Mucosa of rectum (tissue), 2 donors: ENCODE measurements around the gene PHRF1.
A peak's percentile ranks its signal among the peaks of the same experiment; 100 is the strongest.

ENCODE experiments used
- H3K27ac ChIP-seq, 2 donors: one replicate each; pipeline ENCODE4 v1.7.0; 2013; ENCODE audit warnings: inconsistent platforms in 2 of 2, low read depth in 2 of 2, low read length in 2 of 2
- H3K27me3 ChIP-seq, 2 donors: one replicate each; pipeline ENCODE4 v1.7.0; 2013; ENCODE audit warnings: low read length in 2 of 2; ENCODE audit not compliant: control insufficient read depth in 2 of 2, insufficient read depth in 2 of 2
- H3K36me3 ChIP-seq, 2 donors: one replicate each; pipeline ENCODE4 v1.7.0; 2013; ENCODE audit warnings: low read length in 2 of 2; ENCODE audit not compliant: control insufficient read depth in 2 of 2, insufficient read depth in 2 of 2
- H3K4me1 ChIP-seq, 2 donors: one replicate each; pipeline ENCODE4 v1.7.0; 2013; ENCODE audit warnings: low read length in 2 of 2, mild to moderate bottlenecking in 1 of 2; ENCODE audit not compliant: control insufficient read depth in 2 of 2, insufficient read depth in 2 of 2
- H3K4me3 ChIP-seq, 2 donors: one replicate each; pipeline ENCODE4 v1.7.0; 2013; ENCODE audit warnings: low read length in 2 of 2
- H3K9ac ChIP-seq, 2 donors: one replicate each; pipeline ENCODE4 v1.7.0; 2013; ENCODE audit warnings: low read length in 2 of 2, low read depth in 1 of 2, mild to moderate bottlenecking in 1 of 2
- H3K9me3 ChIP-seq, 2 donors: one replicate each; pipeline ENCODE4 v1.7.0; 2013; ENCODE audit warnings: low read length in 2 of 2; ENCODE audit not compliant: control insufficient read depth in 2 of 2
- donor health status: healthy.
- donor health status: Normal muscosa, but diverticular disease.

PHRF1 gene

GRCh38 chr11:616320-617198, 40.3 kb downstream of the PHRF1 start:
- Histone ChIP-seq H3K9ac (peak overlapping the region in 1 of 2 donors; percentile 95), H3K36me3 (peaks cover 17 to 23% of the 10 kb centered on the region in 2 donors), H3K4me1 (peaks cover 35 to 37% of the 10 kb centered on the region in 2 donors), H3K27me3 (no peaks in the 10 kb centered on the region), H3K4me3 (peak overlapping the region; percentile 80 to 88), H3K9me3 (no peaks in the 10 kb centered on the region), H3K27ac (peak overlapping the region; percentile 98 to 99)

GRCh38 chr11:617199-617911, 41.1 kb downstream of the PHRF1 start:
- Histone ChIP-seq H3K9ac (no peak overlapping the region), H3K4me3 (no peak overlapping the region), H3K9me3 (no peaks in the 10 kb centered on the region), H3K36me3 (peaks cover 10 to 16% of the 10 kb centered on the region in 2 donors), H3K4me1 (peaks cover 31 to 35% of the 10 kb centered on the region in 2 donors), H3K27me3 (no peaks in the 10 kb centered on the region), H3K27ac (no peak overlapping the region)

- no peak overlapping the region for H3K27ac ChIP-seq
- H3K4me1 ChIP-seq, result peaks cover 23 to 28% of the 10 kb centered on the region in 2 donors
- H3K4me3 ChIP-seq, result no peak overlapping the region
- H3K9ac ChIP-seq, result no peak overlapping the region
- peaks cover 5 to 9% of the 10 kb centered on the region in 2 donors for H3K36me3 ChIP-seq
- no peaks in the 10 kb centered on the region for H3K9me3 ChIP-seq
- H3K27me3 ChIP-seq, result no peaks in the 10 kb centered on the region
Measured at GRCh38 chr11:617912-618682, 41.8 kb downstream of the PHRF1 start.

DNA sequence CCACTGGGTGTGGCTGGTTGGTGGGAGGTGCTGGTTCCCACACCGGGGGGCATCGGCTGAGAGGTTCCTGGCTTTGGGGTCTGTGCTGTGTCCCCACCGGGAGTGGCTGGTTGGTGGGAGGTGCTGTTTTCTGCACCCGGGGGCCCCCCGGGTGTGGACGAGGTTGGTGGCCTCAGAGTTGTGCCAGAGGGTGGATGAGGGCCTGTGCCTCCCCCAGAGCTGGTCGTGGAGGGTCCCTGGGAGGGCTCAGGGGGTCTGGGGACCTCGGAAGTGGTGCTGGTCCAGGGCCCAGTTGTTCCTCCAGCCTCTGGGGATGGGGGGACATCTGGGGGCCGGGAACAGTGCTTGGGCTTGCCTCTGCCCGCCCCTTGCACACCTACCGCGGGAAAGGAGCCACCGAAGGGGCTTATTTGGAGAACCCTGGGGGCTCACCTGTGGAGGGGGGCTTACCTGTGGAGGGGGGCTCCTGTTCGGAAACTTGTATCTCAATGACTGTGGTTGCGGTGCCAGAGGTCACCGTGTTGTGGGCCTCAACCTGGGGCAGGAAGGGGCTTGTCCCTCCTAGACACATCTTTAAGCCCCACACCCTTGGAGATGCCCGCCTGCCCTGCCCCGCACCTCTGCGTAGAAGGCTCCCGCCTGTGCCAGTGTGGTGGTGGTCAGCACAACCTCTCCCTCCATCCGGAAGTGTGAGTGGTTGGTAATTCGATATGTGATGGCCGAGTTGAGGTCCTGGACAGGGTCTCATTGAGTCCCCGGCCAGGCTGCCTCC, 42.8 kb downstream of the PHRF1 start:
- no peak overlapping the region for H3K27ac ChIP-seq
- no peaks in the 10 kb centered on the region for H3K9me3 ChIP-seq
- no peak overlapping the region for H3K9ac ChIP-seq
- peaks cover 0 to 1% of the 10 kb centered on the region in 2 donors for H3K27me3 ChIP-seq
- peaks cover 5 to 7% of the 10 kb centered on the region in 2 donors for H3K36me3 ChIP-seq
- H3K4me3 ChIP-seq, result no peak overlapping the region
- peaks cover 19 to 22% of the 10 kb centered on the region in 2 donors for H3K4me1 ChIP-seq

DNA sequence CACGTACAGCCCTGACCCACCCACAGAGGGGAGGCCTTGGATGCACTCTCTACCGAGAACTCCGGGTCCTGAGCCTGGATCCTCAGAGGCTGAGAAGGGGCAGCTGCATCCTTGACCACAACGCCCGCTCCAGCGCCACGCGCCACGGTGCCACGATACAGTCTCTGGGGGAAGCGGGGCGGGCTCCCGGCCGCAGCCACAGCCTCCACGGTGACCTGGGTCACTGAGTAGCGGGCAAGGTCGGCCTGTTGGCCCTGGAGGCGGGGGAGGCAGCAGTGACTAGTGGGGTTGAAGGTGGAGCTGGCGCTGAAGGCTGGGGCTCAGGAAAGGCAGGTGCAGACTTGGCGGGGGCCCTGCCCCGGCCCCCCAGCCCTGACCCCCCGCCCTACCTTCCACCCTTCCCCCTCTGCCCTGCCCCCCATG, 43.4 kb downstream of the PHRF1 start:
- Histone ChIP-seq H3K9me3 (no peaks in the 10 kb centered on the region), H3K4me1 (peaks cover 16 to 17% of the 10 kb centered on the region in 2 donors), H3K36me3 (peaks cover 5 to 7% of the 10 kb centered on the region in 2 donors), H3K4me3 (no peak overlapping the region), H3K27me3 (peaks cover 0 to 1% of the 10 kb centered on the region in 2 donors), H3K9ac (no peak overlapping the region), H3K27ac (no peak overlapping the region)

DNA sequence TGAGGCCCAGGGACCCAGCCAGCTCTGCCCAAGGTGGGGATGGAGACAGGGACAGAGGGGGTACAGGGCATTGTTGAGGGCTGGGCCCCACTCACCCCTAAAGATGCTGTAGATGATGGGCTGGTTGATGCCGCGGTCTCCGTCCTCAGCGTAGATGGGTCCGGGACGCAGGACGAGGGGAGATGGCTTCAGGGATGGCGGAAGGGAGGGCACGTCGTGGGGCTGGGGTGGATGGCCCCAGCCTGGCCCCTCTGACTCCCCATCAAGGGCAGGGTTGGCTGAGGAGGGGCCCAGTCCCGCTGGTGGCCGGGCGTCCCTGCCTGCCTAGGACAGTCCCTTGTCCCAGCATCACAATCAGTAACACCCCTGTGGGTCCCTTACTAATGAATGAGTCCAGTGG, 43.9 kb downstream of the PHRF1 start:
- no peaks in the 10 kb centered on the region for H3K9me3 ChIP-seq
- no peak overlapping the region for H3K9ac ChIP-seq
- peaks cover 5 to 7% of the 10 kb centered on the region in 2 donors for H3K36me3 ChIP-seq
- no peak overlapping the region for H3K27ac ChIP-seq
- H3K4me1 ChIP-seq, result peaks cover 10 to 13% of the 10 kb centered on the region in 2 donors
- no peak overlapping the region for H3K4me3 ChIP-seq
- peaks cover 0 to 1% of the 10 kb centered on the region in 2 donors for H3K27me3 ChIP-seq

DNA sequence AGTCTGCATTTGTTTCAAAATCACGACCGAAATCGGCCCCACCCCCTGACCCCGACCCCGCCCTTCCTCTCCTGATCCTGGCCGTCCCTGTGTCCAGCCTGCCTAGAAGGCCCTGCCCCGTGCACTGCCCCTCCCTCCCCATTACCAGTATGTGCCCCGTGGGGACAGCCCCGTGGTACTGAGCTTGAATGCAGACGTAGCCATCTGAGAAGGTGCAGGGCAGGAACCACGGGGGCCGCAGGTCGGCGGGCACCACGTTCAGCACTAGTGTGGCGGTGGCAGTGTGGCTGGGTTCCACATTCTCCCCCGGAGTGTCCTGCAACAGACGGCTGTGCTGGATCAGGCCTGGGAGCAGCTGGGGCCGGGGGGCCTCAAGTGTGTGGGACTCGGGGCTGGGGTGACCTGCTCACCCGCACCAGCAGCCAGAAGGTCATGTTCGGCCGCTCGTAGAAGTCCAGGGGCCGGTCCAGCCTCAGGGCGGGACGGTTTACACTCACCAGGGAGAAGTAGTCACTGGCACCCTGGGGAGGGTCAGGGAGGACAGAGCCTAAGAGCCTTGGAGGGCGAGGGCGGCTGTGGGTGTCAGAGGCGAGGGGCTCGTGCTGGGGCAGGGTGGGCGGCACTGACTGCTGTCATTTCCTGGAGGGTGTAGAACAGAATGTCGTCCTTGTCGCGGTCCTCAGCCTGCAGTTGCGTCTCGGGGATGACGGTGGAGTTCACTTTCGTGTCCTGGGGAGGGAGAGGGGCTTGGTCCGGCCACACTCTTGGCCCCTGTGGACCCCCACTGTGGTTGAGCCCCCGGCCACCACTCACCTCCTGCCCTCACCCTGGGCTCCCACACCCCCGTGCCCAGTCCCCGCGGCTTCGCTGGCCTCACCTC, 44.9 kb downstream of the PHRF1 start:
- peaks cover 5 to 7% of the 10 kb centered on the region in 2 donors for H3K36me3 ChIP-seq
- H3K9ac ChIP-seq, result no peak overlapping the region
- peaks cover 0 to 4% of the 10 kb centered on the region in 2 donors for H3K27me3 ChIP-seq
- no peak overlapping the region for H3K4me3 ChIP-seq
- H3K9me3 ChIP-seq, result no peaks in the 10 kb centered on the region
- H3K4me1 ChIP-seq, result peaks cover 11 to 15% of the 10 kb centered on the region in 2 donors
- no peak overlapping the region for H3K27ac ChIP-seq

DNA sequence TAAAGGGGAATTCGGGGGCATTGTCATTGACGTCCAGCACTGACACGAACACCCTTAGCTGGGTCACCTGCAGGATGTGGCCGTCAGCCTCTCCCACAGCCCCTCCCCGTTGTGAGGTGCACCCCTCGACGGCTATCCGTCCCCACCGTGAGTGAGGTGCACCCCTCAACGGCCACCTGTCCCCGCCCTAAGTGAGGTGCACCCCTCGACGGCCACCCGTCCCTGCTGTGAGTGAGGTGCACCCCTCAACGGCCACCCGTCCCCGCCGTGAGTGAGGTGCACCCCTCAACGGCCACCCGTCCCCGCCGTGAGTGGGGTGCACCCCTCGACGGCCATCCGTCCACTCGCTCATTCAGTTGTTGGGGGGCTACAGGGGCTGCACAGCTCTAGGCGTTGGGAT, 45.6 kb downstream of the PHRF1 start:
- Histone ChIP-seq H3K36me3 (peaks cover 5 to 7% of the 10 kb centered on the region in 2 donors), H3K9ac (no peak overlapping the region), H3K27me3 (peaks cover 0 to 4% of the 10 kb centered on the region in 2 donors)

More for the DNA sequence above, 45.6 kb downstream of the PHRF1 start:
- no peak overlapping the region for H3K27ac ChIP-seq
- no peak overlapping the region for H3K4me3 ChIP-seq
- peaks cover 11 to 20% of the 10 kb centered on the region in 2 donors for H3K4me1 ChIP-seq
- H3K9me3 ChIP-seq, result no peaks in the 10 kb centered on the region
